ENCODE measurements around the gene PTGES2. TPM values are rescaled to one million over a fixed set of nuclear protein-coding genes. Genes with fewer than 3 reads are reported as not detected.

PTGES2 gene
- 48.7 TPM for polyA plus RNA-seq (2013, experiment 1 of 4)
- 48.7 TPM for polyA plus RNA-seq (2013, experiment 2 of 4)
- 35.3 TPM for polyA plus RNA-seq (2013, experiment 3 of 4)
- polyA plus RNA-seq (2013, experiment 4 of 4), result 41.3 TPM

GRCh38 chr9:128127568-128127989 is at the start of gene PTGES2:
Gene PTGES2 (minus strand): TSS chr9:128127729. CDS start chr9:128127717, 12 bp downstream.
- Histone ChIP-seq H3K9me3 (ENCODE audit: control insufficient read depth, low read length) (no peaks in the 10 kb centered on the region), H3K27ac (ENCODE audit: insufficient read depth, low read depth, low read length, poor library complexity, severe bottlenecking) (peak within 1 kb of the TSS; percentile 38), H3K36me3 (ENCODE audit: control insufficient read depth, insufficient read depth, low read length) (peaks cover 3% of the 10 kb centered on the region), H3K27me3 (ENCODE audit: control insufficient read depth, insufficient read depth, low read length, poor library complexity, severe bottlenecking) (peaks cover 11% of the 10 kb centered on the region), H3K4me3 (ENCODE audit: insufficient read depth, low read depth, low read length) (peak within 1 kb of the TSS; percentile 95), H3K4me1 (ENCODE audit: control insufficient read depth, insufficient read depth, low read length) (no peaks in the 10 kb centered on the region)
- 0% methylated on average over 56 of the region's 56 CpGs for WGBS, 2 experiments

GRCh38 chr9:128175726-128176125 is 48.2 kb upstream of the PTGES2 start:
- 89 to 93% methylated on average over 2 of the region's 2 CpGs for WGBS, 2 experiments
- H3K27ac ChIP-seq (ENCODE audit: insufficient read depth, low read depth, low read length, poor library complexity, severe bottlenecking), result no peak overlapping the region
- H3K9me3 ChIP-seq (ENCODE audit: control insufficient read depth, low read length), result no peaks in the 10 kb centered on the region
- H3K4me1 ChIP-seq (ENCODE audit: control insufficient read depth, insufficient read depth, low read length), result no peaks in the 10 kb centered on the region
- no peaks in the 10 kb centered on the region for H3K27me3 ChIP-seq (ENCODE audit: control insufficient read depth, insufficient read depth, low read length, poor library complexity, severe bottlenecking)
- H3K4me3 ChIP-seq (ENCODE audit: insufficient read depth, low read depth, low read length), result no peak overlapping the region
- H3K36me3 ChIP-seq (ENCODE audit: control insufficient read depth, insufficient read depth, low read length), result peaks cover 52% of the 10 kb centered on the region

GRCh38 chr9:128175102-128175563 is 47.6 kb upstream of the PTGES2 start:
- no peaks in the 10 kb centered on the region for H3K4me1 ChIP-seq (ENCODE audit: control insufficient read depth, insufficient read depth, low read length)
- no peaks in the 10 kb centered on the region for H3K27me3 ChIP-seq (ENCODE audit: control insufficient read depth, insufficient read depth, low read length, poor library complexity, severe bottlenecking)
- no peak overlapping the region for H3K27ac ChIP-seq (ENCODE audit: insufficient read depth, low read depth, low read length, poor library complexity, severe bottlenecking)
- WGBS, 2 experiments, result 84% methylated on average over 8 of the region's 8 CpGs
- no peaks in the 10 kb centered on the region for H3K9me3 ChIP-seq (ENCODE audit: control insufficient read depth, low read length)
- peaks cover 46% of the 10 kb centered on the region for H3K36me3 ChIP-seq (ENCODE audit: control insufficient read depth, insufficient read depth, low read length)
- H3K4me3 ChIP-seq (ENCODE audit: insufficient read depth, low read depth, low read length), result no peak overlapping the region

DNA sequence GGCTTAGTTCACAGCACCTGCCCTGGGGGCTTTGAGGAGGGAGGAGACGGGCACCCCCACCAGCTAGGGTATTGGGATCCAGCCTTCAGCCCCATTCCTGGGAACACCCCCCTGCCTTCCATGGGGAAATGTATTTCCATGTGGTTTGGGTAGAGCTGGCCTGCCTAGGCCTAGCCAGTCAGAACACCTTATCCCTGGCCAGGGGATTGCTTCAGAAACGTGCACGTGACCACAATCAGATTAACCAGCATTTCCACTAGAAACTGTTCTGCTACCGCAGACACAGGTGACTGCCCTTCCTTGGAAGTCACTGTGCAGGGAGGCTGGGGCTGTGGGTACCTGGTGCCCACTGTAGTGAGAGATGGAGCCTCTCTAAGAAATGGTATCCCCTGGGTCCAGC is 46.5 kb upstream of the PTGES2 start:
- Histone ChIP-seq H3K27ac (ENCODE audit: insufficient read depth, low read depth, low read length, poor library complexity, severe bottlenecking) (no peak overlapping the region), H3K4me3 (ENCODE audit: insufficient read depth, low read depth, low read length) (no peak overlapping the region), H3K9me3 (ENCODE audit: control insufficient read depth, low read length) (no peaks in the 10 kb centered on the region), H3K36me3 (ENCODE audit: control insufficient read depth, insufficient read depth, low read length) (peaks cover 40% of the 10 kb centered on the region), H3K4me1 (ENCODE audit: control insufficient read depth, insufficient read depth, low read length) (no peaks in the 10 kb centered on the region), H3K27me3 (ENCODE audit: control insufficient read depth, insufficient read depth, low read length, poor library complexity, severe bottlenecking) (no peaks in the 10 kb centered on the region)
- WGBS, 2 experiments, result 93 to 98% methylated on average over 4 of the region's 4 CpGs

GRCh38 chr9:128169925-128170324 is 42.4 kb upstream of the PTGES2 start:
- H3K27ac ChIP-seq (ENCODE audit: insufficient read depth, low read depth, low read length, poor library complexity, severe bottlenecking), result no peak overlapping the region
- H3K27me3 ChIP-seq (ENCODE audit: control insufficient read depth, insufficient read depth, low read length, poor library complexity, severe bottlenecking), result no peaks in the 10 kb centered on the region
- no peaks in the 10 kb centered on the region for H3K4me1 ChIP-seq (ENCODE audit: control insufficient read depth, insufficient read depth, low read length)
- peaks cover 18% of the 10 kb centered on the region for H3K36me3 ChIP-seq (ENCODE audit: control insufficient read depth, insufficient read depth, low read length)
- no peak overlapping the region for H3K4me3 ChIP-seq (ENCODE audit: insufficient read depth, low read depth, low read length)
- no peaks in the 10 kb centered on the region for H3K9me3 ChIP-seq (ENCODE audit: control insufficient read depth, low read length)
- WGBS, 2 experiments, result 94 to 97% methylated on average over 8 of the region's 8 CpGs

GRCh38 chr9:128169492-128169891 is 42.0 kb upstream of the PTGES2 start:
- 96 to 97% methylated on average over 8 of the region's 8 CpGs for WGBS, 2 experiments
- Histone ChIP-seq H3K27me3 (ENCODE audit: control insufficient read depth, insufficient read depth, low read length, poor library complexity, severe bottlenecking) (no peaks in the 10 kb centered on the region), H3K9me3 (ENCODE audit: control insufficient read depth, low read length) (no peaks in the 10 kb centered on the region), H3K36me3 (ENCODE audit: control insufficient read depth, insufficient read depth, low read length) (peaks cover 18% of the 10 kb centered on the region), H3K4me1 (ENCODE audit: control insufficient read depth, insufficient read depth, low read length) (no peaks in the 10 kb centered on the region), H3K27ac (ENCODE audit: insufficient read depth, low read depth, low read length, poor library complexity, severe bottlenecking) (no peak overlapping the region), H3K4me3 (ENCODE audit: insufficient read depth, low read depth, low read length) (no peak overlapping the region)

DNA sequence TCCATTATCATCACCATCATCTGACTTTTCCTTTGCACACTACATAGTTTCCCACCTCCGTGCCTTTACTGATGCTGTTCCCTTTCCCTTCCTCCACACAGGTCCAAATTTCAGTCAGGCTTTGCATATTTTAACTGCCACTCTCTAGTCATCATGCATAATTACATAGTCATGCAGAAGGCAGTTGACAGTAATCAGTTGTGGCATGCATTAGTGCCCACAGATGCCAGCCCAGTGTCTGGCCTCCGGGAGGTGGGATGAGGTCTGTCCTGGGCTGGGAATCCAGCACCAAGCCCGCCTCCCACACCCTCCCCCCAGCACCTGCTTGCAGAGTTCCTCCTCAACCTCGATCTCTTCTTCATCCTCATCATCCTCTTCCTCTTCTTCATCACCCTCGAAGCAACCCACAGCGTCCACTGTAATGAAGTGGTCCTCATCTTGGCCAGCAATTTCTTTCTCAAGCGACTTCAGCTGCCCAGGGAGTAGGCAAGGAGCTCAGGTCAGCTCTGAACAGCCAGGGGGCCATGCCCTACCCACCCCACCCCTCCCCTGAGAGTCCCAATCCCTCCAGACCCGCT is 41.3 kb upstream of the PTGES2 start:
- WGBS, 2 experiments, result 93 to 95% methylated on average over 8 of the region's 8 CpGs
- peaks cover 23% of the 10 kb centered on the region for H3K36me3 ChIP-seq (ENCODE audit: control insufficient read depth, insufficient read depth, low read length)
- no peaks in the 10 kb centered on the region for H3K9me3 ChIP-seq (ENCODE audit: control insufficient read depth, low read length)

GRCh38 chr9:128167209-128167608 is 39.7 kb upstream of the PTGES2 start:
- H3K4me1 ChIP-seq (ENCODE audit: control insufficient read depth, insufficient read depth, low read length), result no peaks in the 10 kb centered on the region
- no peaks in the 10 kb centered on the region for H3K9me3 ChIP-seq (ENCODE audit: control insufficient read depth, low read length)
- H3K27me3 ChIP-seq (ENCODE audit: control insufficient read depth, insufficient read depth, low read length, poor library complexity, severe bottlenecking), result no peaks in the 10 kb centered on the region
- no peak overlapping the region for H3K4me3 ChIP-seq (ENCODE audit: insufficient read depth, low read depth, low read length)
- H3K27ac ChIP-seq (ENCODE audit: insufficient read depth, low read depth, low read length, poor library complexity, severe bottlenecking), result no peak overlapping the region
- WGBS, 2 experiments, result 91 to 94% methylated on average over 4 of the region's 4 CpGs
- H3K36me3 ChIP-seq (ENCODE audit: control insufficient read depth, insufficient read depth, low read length), result peaks cover 24% of the 10 kb centered on the region

More for the DNA sequence above, 41.3 kb upstream of the PTGES2 start:
- H3K4me1 ChIP-seq (ENCODE audit: control insufficient read depth, insufficient read depth, low read length), result no peaks in the 10 kb centered on the region
- H3K27me3 ChIP-seq (ENCODE audit: control insufficient read depth, insufficient read depth, low read length, poor library complexity, severe bottlenecking), result no peaks in the 10 kb centered on the region
- H3K27ac ChIP-seq (ENCODE audit: insufficient read depth, low read depth, low read length, poor library complexity, severe bottlenecking), result no peak overlapping the region
- no peak overlapping the region for H3K4me3 ChIP-seq (ENCODE audit: insufficient read depth, low read depth, low read length)

DNA sequence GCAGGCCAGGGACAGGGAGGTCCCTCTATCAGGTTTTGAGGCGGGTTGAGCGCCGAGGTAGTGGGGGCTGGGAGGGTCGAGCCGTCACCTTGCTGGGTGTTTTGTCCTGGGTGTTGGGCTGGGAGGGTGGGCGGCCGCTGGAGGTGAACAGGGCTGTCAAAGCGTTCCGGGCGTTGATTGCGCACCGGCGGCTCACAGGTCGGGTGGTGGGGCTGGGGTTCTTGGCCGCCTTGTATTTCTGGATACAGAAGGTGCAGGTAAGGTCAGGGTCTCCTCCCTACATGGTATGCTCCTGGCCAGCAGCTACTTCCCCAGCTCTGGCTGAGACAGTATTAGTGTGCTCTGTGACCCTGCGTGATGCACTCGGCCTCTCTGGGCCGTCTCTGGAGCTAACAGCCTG is 38.6 kb upstream of the PTGES2 start:
- 97% methylated on average over 18 of the region's 18 CpGs for WGBS, 2 experiments
- no peak overlapping the region for H3K4me3 ChIP-seq (ENCODE audit: insufficient read depth, low read depth, low read length)
- peaks cover 24% of the 10 kb centered on the region for H3K36me3 ChIP-seq (ENCODE audit: control insufficient read depth, insufficient read depth, low read length)
- H3K4me1 ChIP-seq (ENCODE audit: control insufficient read depth, insufficient read depth, low read length), result peaks cover 2% of the 10 kb centered on the region
- no peaks in the 10 kb centered on the region for H3K9me3 ChIP-seq (ENCODE audit: control insufficient read depth, low read length)
- H3K27ac ChIP-seq (ENCODE audit: insufficient read depth, low read depth, low read length, poor library complexity, severe bottlenecking), result no peak overlapping the region
- H3K27me3 ChIP-seq (ENCODE audit: control insufficient read depth, insufficient read depth, low read length, poor library complexity, severe bottlenecking), result no peaks in the 10 kb centered on the region

DNA sequence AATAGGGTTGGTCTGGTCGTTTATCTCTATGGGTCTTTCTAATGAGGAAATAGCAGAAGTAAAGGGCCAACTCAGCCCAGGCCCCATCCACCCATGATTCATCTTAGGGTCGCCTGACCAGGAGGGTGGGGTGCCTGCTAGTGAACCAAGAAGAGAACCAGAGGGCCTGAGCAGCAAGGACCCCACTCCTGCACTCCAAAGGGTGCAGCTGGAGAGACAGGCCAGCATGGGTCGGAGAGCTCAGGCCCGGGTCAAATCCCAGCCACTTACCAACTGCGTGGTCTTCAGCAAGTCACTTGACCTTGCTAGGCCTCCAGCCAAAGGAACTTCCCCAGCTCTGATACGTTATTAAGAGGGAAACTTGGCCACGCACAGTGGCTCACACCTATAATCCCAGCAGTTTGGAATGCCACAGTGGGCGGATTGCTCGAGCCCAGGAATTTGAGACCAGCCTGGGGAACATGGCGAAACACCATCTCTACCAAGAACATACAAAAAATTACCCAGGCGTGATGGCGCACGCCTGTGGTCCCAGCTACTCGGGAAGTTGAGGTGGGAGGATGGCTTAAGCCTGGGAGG is 36.9 kb upstream of the PTGES2 start:
- no peak overlapping the region for H3K4me3 ChIP-seq (ENCODE audit: insufficient read depth, low read depth, low read length)
- peaks cover 18% of the 10 kb centered on the region for H3K36me3 ChIP-seq (ENCODE audit: control insufficient read depth, insufficient read depth, low read length)
- peaks cover 3% of the 10 kb centered on the region for H3K4me1 ChIP-seq (ENCODE audit: control insufficient read depth, insufficient read depth, low read length)
- no peaks in the 10 kb centered on the region for H3K9me3 ChIP-seq (ENCODE audit: control insufficient read depth, low read length)
- 94 to 95% methylated on average over 14 of the region's 14 CpGs for WGBS, 2 experiments
- H3K27ac ChIP-seq (ENCODE audit: insufficient read depth, low read depth, low read length, poor library complexity, severe bottlenecking), result no peak overlapping the region
- no peaks in the 10 kb centered on the region for H3K27me3 ChIP-seq (ENCODE audit: control insufficient read depth, insufficient read depth, low read length, poor library complexity, severe bottlenecking)

Data from ectodermal cell (in vitro differentiated cells).